H1 (cell line): ENCODE data around the gene TSHZ2. TPM values are rescaled to one million over a fixed set of nuclear protein-coding genes. Genes with fewer than 3 reads are reported as not detected.

ENCODE experiments used
- CTCF ChIA-PET: fragments of 300-600 bp; sonication (Branson Sonifier 250); formaldehyde crosslinking; loops from one replicate; lab custom pipeline; 2021; ENCODE audit not compliant: partially characterized antibody; lab: Charles Lee
- POLR2A ChIA-PET: fragments of 300-600 bp; sonication (Branson Sonifier 250); formaldehyde crosslinking; loops from one replicate; lab custom pipeline; 2021; ENCODE audit warnings: inconsistent platforms; ENCODE audit not compliant: partially characterized antibody; lab: Charles Lee
- DNase-seq, 2 experiments: peaks; one replicate each; pipeline versions ENCODE4 v3.0.0 to v3.0.0-alpha.2; 2010 to 2022; ENCODE audit warnings: low spot score in 2 of 2, low read depth in 1 of 2, mixed read lengths in 1 of 2
- FAIRE-seq: peaks from 2 replicates; lab custom pipeline; 2011; peaks lifted over from hg19 to GRCh38; lab: Jason Lieb, UNC
- H2AFZ ChIP-seq: 2 replicates; pipeline ENCODE4 v1.8.1; 2012; ENCODE audit warnings: low read length, inconsistent platforms
- H2AK5ac ChIP-seq: 2 replicates; pipeline ENCODE4 v1.6.1; 2013; ENCODE audit warnings: low read depth, low read length
- H2BK120ac ChIP-seq: replicated peaks from 2 replicates; pipeline ENCODE3; 2013; ENCODE audit warnings: low read depth, low read length, inconsistent platforms
- H2BK12ac ChIP-seq: 2 replicates; pipeline ENCODE4 v1.6.1; 2013; ENCODE audit warnings: low read depth, low read length
- H2BK15ac ChIP-seq: 2 replicates; pipeline ENCODE4 v1.6.1; 2013; ENCODE audit warnings: low read length
- H2BK20ac ChIP-seq: 2 replicates; pipeline ENCODE4 v1.6.1; 2013; ENCODE audit warnings: low read length
- H2BK5ac ChIP-seq: 2 replicates; pipeline ENCODE4 v1.6.1; 2013; ENCODE audit warnings: low read depth, low read length
- H3K14ac ChIP-seq: 2 replicates; pipeline ENCODE4 v1.6.1; 2013; ENCODE audit warnings: inconsistent platforms; ENCODE audit not compliant: insufficient read length
- H3K18ac ChIP-seq: 2 replicates; pipeline ENCODE4 v1.6.1; 2013; ENCODE audit warnings: low read length; ENCODE audit errors: extremely low read depth
- H3K23ac ChIP-seq: 2 replicates; pipeline ENCODE4 v1.6.1; 2013; ENCODE audit warnings: inconsistent platforms; ENCODE audit not compliant: insufficient read length
- H3K23me2 ChIP-seq: 2 replicates; pipeline ENCODE4 v1.6.1; 2013; ENCODE audit warnings: low read depth, low read length
- H3K27ac ChIP-seq: 2 replicates; pipeline ENCODE4 v1.6.1; 2011; ENCODE audit warnings: low read depth, low read length, inconsistent platforms
- H3K27me3 ChIP-seq, 4 experiments: replicated peaks in 1 of 4; 1 replicate in 1 of 4; 2 replicates in 3 of 4; pipeline versions ENCODE4 v1.6.1 to v1.8.1; 2011 to 2013; ENCODE audit warnings: low read length in 3 of 4, mild to moderate bottlenecking in 3 of 4, inconsistent platforms in 2 of 4, mixed read lengths in 2 of 4, moderate library complexity in 1 of 4; ENCODE audit not compliant: control insufficient read depth in 3 of 4, insufficient read depth in 3 of 4; ENCODE audit errors: extremely low read depth in 1 of 4
- H3K36me3 ChIP-seq, 4 experiments: 2 replicates each; pipeline versions ENCODE4 v1.6.1 to v1.8.1; 2011 to 2013; ENCODE audit warnings: mild to moderate bottlenecking in 4 of 4, low read length in 3 of 4, moderate library complexity in 2 of 4, control low read depth in 1 of 4, inconsistent platforms in 1 of 4; ENCODE audit not compliant: insufficient read depth in 4 of 4, control insufficient read depth in 2 of 4
- H3K4ac ChIP-seq: replicated peaks from 2 replicates; pipeline ENCODE3; 2013; ENCODE audit warnings: low read length, low read depth, mixed read lengths, inconsistent platforms; ENCODE audit not compliant: insufficient read length
- H3K4me1 ChIP-seq, 4 experiments: replicated peaks in 1 of 4; 1 replicate in 1 of 4; 2 replicates in 3 of 4; pipeline versions ENCODE4 v1.6.1 to v1.8.1; 2011 to 2013; ENCODE audit warnings: low read length in 3 of 4, inconsistent platforms in 2 of 4, mixed read lengths in 1 of 4; ENCODE audit not compliant: insufficient read depth in 4 of 4, control insufficient read depth in 3 of 4
- H3K4me2 ChIP-seq, 2 experiments: 2 replicates each; pipeline versions ENCODE4 v1.6.1 to v1.8.1; 2011 to 2013; ENCODE audit warnings: low read depth in 2 of 2, low read length in 2 of 2, control low read depth in 1 of 2, inconsistent platforms in 1 of 2, mild to moderate bottlenecking in 1 of 2; ENCODE audit not compliant: insufficient read depth in 1 of 2
- H3K4me3 ChIP-seq, 4 experiments: fragments of 200-600, 300-600 bp in 1 of 4; sonication (generic), shearing (Covaris generic), sonication (Bioruptor Twin) in 1 of 4; 2 replicates each; pipeline versions ENCODE4 v1.5.1 to v1.8.1; 2011 to 2016; ENCODE audit warnings: low read length in 4 of 4, low read depth in 3 of 4, control low read depth in 2 of 4, inconsistent platforms in 2 of 4, mild to moderate bottlenecking in 2 of 4, mixed read lengths in 1 of 4, moderate library complexity in 1 of 4; ENCODE audit not compliant: insufficient read depth in 2 of 4; ENCODE audit errors: extremely low read depth in 1 of 4
- H3K56ac ChIP-seq: replicated peaks from 2 replicates; pipeline ENCODE3; 2013; ENCODE audit warnings: low read depth, mild to moderate bottlenecking, mixed read lengths, low read length, inconsistent platforms; ENCODE audit not compliant: insufficient read length
- H3K79me1 ChIP-seq: 2 replicates; pipeline ENCODE4 v1.6.1; 2013; ENCODE audit warnings: low read depth, low read length, control low read depth
- H3K79me2 ChIP-seq, 2 experiments: 2 replicates each; pipeline versions ENCODE4 v1.6.1 to v1.8.1; 2012 to 2013; ENCODE audit warnings: low read length in 2 of 2, mild to moderate bottlenecking in 2 of 2, inconsistent platforms in 1 of 2; ENCODE audit not compliant: insufficient read depth in 2 of 2, control insufficient read depth in 1 of 2
- H3K9ac ChIP-seq, 4 experiments: replicated peaks in 1 of 4; 1 replicate in 1 of 4; 2 replicates in 3 of 4; pipeline versions ENCODE4 v1.6.1 to v1.8.1; 2011 to 2013; ENCODE audit warnings: low read depth in 3 of 4, low read length in 3 of 4, control low read depth in 2 of 4, mild to moderate bottlenecking in 2 of 4, moderate library complexity in 2 of 4, inconsistent platforms in 1 of 4; ENCODE audit errors: extremely low read depth in 1 of 4
- H3K9me3 ChIP-seq, 2 experiments: 2 replicates each; pipeline versions ENCODE4 v1.6.1 to v1.8.1; 2012 to 2013; ENCODE audit warnings: mild to moderate bottlenecking in 2 of 2, moderate library complexity in 2 of 2, control low read depth in 1 of 2, inconsistent platforms in 1 of 2, low read depth in 1 of 2, low read length in 1 of 2, mixed read lengths in 1 of 2; ENCODE audit not compliant: insufficient read depth in 2 of 2
- H4K20me1 ChIP-seq, 2 experiments: replicated peaks in 1 of 2; 2 replicates each; pipeline versions ENCODE3 to v1.8.1; 2011 to 2013; ENCODE audit warnings: inconsistent platforms in 2 of 2, low read length in 2 of 2, mild to moderate bottlenecking in 1 of 2; ENCODE audit not compliant: insufficient read depth in 2 of 2, control insufficient read depth in 1 of 2
- H4K5ac ChIP-seq: 2 replicates; pipeline ENCODE4 v1.6.1; 2013; ENCODE audit warnings: low read length, low read depth, mixed read lengths, inconsistent platforms; ENCODE audit not compliant: insufficient read length
- H4K8ac ChIP-seq: 2 replicates; pipeline ENCODE4 v1.8.0; 2013; ENCODE audit warnings: mild to moderate bottlenecking, moderate library complexity, low read length, inconsistent platforms; ENCODE audit not compliant: insufficient read depth; ENCODE audit errors: extremely low read depth
- H4K91ac ChIP-seq: replicated peaks from 2 replicates; pipeline ENCODE3; 2013; ENCODE audit warnings: low read length, mixed read lengths, inconsistent platforms; ENCODE audit not compliant: insufficient read length
- WGBS, 2 experiments: shearing (Covaris generic) in 1 of 2; methylation state at CpG; one replicate each; pipeline versions ENCODE4 v1.1.6 to v1.1.7; 2013 to 2015; ENCODE audit warnings: low lambda C conversion rate in 2 of 2, mixed read lengths in 2 of 2, inconsistent platforms in 1 of 2, low coverage in 1 of 2, missing lambda C conversion rate in 1 of 2; ENCODE audit not compliant: insufficient replicate concordance in 2 of 2, insufficient coverage in 1 of 2, insufficient read length in 1 of 2; ENCODE audit errors: extremely low coverage in 1 of 2, missing lambda C conversion rate in 1 of 2; 5-methylcytosine and 5-hydroxymethylcytosine counted together
- polyA plus RNA-seq, 7 experiments: library from polyadenylated mRNA; depleted of rRNA in 3 of 7; stranded (reverse) in 5 of 7; unstranded in 2 of 7; fragments of >200 nt in 5 of 7; fragments of 200-250 nt in 2 of 7; gene quantifications; 1 replicate in 5 of 7; 2 replicates in 1 of 7; 4 replicates in 1 of 7; pipeline versions ENCODE4 v1.2.1 to v1.2.3, GENCODE V29; 2011 to 2013; ENCODE audit warnings: missing spikeins in 2 of 7, mixed read lengths in 2 of 7
- total RNA-seq: library from RNA; stranded (reverse); fragmentation: NEBNext Ultra II Directional; extraction: Animal tissue kit (Norgen Biotek cat#: 25700); gene quantifications from 2 replicates; pipeline ENCODE4 v1.2.1, GENCODE V29; 2021

TSHZ2 gene
- total and polyA plus RNA-seq, 2 of the 8 experiments (the other 6 are each of a cell fraction or from before 2014, with no cell fraction given) = 0.14 to 0.30 TPM

- no peak overlapping the region for H2BK120ac ChIP-seq
- no peak overlapping the region for H2BK20ac ChIP-seq
- POLR2A ChIA-PET = no interaction called here
- no peaks in the 10 kb centered on the region for H3K9me3 ChIP-seq
- no peak overlapping the region for H2BK15ac ChIP-seq
- no peak overlapping the region for H2AK5ac ChIP-seq
- H3K9ac ChIP-seq = no peak overlapping the region
- no peaks in the 10 kb centered on the region for H3K36me3 ChIP-seq
- no peak overlapping the region for H2BK5ac ChIP-seq
- no peaks in the 10 kb centered on the region for H3K79me1 ChIP-seq
- H3K4ac ChIP-seq = no peak overlapping the region
- 88% methylated on average over 9 of the region's 9 CpGs; no CpG with 5 or more reads in 1 of the 2 experiments for WGBS, 2 experiments
- no peak overlapping the region for H3K18ac ChIP-seq
- H4K5ac ChIP-seq = no peak overlapping the region
- no peak overlapping the region for H3K4me2 ChIP-seq
- H3K27me3 ChIP-seq = no peaks in the 10 kb centered on the region
- H3K23ac ChIP-seq = no peak overlapping the region
- no peaks in the 10 kb centered on the region for H3K4me1 ChIP-seq
- no peak overlapping the region for H3K4me3 ChIP-seq
- FAIRE-seq = no peak
- H3K27ac ChIP-seq = no peak overlapping the region
- H4K8ac ChIP-seq = no peak overlapping the region
- H4K20me1 ChIP-seq = no peaks in the 10 kb centered on the region
- no peak overlapping the region for H4K91ac ChIP-seq
- no peaks in the 10 kb centered on the region for H3K79me2 ChIP-seq
- no peak overlapping the region for H3K14ac ChIP-seq
- H3K23me2 ChIP-seq = no peaks in the 10 kb centered on the region
- H3K56ac ChIP-seq = no peak overlapping the region
- CTCF ChIA-PET = interaction anchor here (1.0 kb wide), 1 partner anchor 39 kb away, joined by 3 read pairs; no protein-coding TSS in a partner anchor
- H2BK12ac ChIP-seq = no peak overlapping the region
- H2AFZ ChIP-seq = no peak overlapping the region
- no peak for DNase-seq
Measured at GRCh38 chr20:53247468-53248103, 275.4 kb downstream of the TSHZ2 start.
